A549 (cell line): ENCODE results near the gene BLID. TPM values are rescaled to one million over a fixed set of nuclear protein-coding genes. Genes with fewer than 3 reads are reported as not detected.

Source experiments
- ATAC-seq, 2 experiments: fragments of 200-7000 bp in 1 of 2; fragments of >200 bp in 1 of 2; cut with Nextera tagmentation in 1 of 2; cut with Tn5 transposase in 1 of 2; 3 replicates each; pipeline versions ENCODE4 v1.8.0 to v1.9.1; 2018 to 2020; ENCODE audit warnings: mild to moderate bottlenecking in 1 of 2, moderate library complexity in 1 of 2
- CTCF ChIA-PET: fragments of 300-600 bp; sonication (Branson Sonifier 250); formaldehyde crosslinking; extraction: SDS; loops from one replicate; lab custom pipeline; 2021; ENCODE audit warnings: antibody characterized with exemption, inconsistent platforms; lab: Yijun Ruan, JAX
- POLR2A ChIA-PET: fragments of 350-600 bp; formaldehyde crosslinking; extraction: SDS; loops from one replicate; lab custom pipeline; 2021; ENCODE audit warnings: antibody characterized with exemption, inconsistent platforms; lab: Yijun Ruan, JAX
- DNase-seq, 2 experiments: peaks; one replicate each; pipeline versions ENCODE4 v3.0.0 to v3.0.0-alpha.2; 2011 to 2016; ENCODE audit warnings: low read depth in 1 of 2, low spot score in 1 of 2
- FAIRE-seq: peaks from 2 replicates; lab custom pipeline; 2011; peaks lifted over from hg19 to GRCh38; lab: Jason Lieb, UNC
- H3K27ac ChIP-seq, 2 experiments: fragments of >200 bp; sonication (Bioruptor Twin); formaldehyde crosslinking; 3 replicates each; pipeline ENCODE4 v1.5.1; 2016 to 2017
- H3K4me1 ChIP-seq: fragments of >200 bp; sonication (Bioruptor Twin); formaldehyde crosslinking; 3 replicates; pipeline ENCODE4 v1.6.1; 2016
- H3K4me2 ChIP-seq: fragments of >200 bp; sonication (Bioruptor Twin); formaldehyde crosslinking; 3 replicates; pipeline ENCODE4 v1.6.1; 2016
- H3K4me3 ChIP-seq: fragments of >200 bp; sonication (Bioruptor Twin); formaldehyde crosslinking; 3 replicates; pipeline ENCODE4 v1.5.1; 2016
- H3K9me3 ChIP-seq: fragments of >200 bp; sonication (Bioruptor Twin); formaldehyde crosslinking; 3 replicates; pipeline ENCODE4 v1.6.1; 2016
- EHMT2 ChIP-seq: fragments of 200-600 bp; sonication (generic); IDR thresholded peaks from 2 replicates; pipeline ENCODE4 v1.6.1; 2016; ENCODE audit warnings: antibody characterized with exemption, low read depth, mild to moderate bottlenecking, moderate library complexity
- FOSB ChIP-seq: fragments of 250-450 bp; sonication (Bioruptor Pico); IDR thresholded peaks from 2 replicates; pipeline ENCODE4 v1.5.0; 2020; ENCODE audit warnings: mild to moderate bottlenecking, moderate library complexity
- HEYL ChIP-seq: fragments of 250-450 bp; sonication (Bioruptor Pico); IDR thresholded peaks from 2 replicates; pipeline ENCODE4 v1.8.0; 2021; ENCODE audit warnings: mild to moderate bottlenecking, moderate library complexity
- KDM5A ChIP-seq: fragments of 200-600 bp; sonication (generic); IDR thresholded peaks from 2 replicates; pipeline ENCODE4 v1.6.1; 2016; ENCODE audit warnings: antibody characterized with exemption, mild to moderate bottlenecking
- NPAS2 ChIP-seq: fragments of 250-450 bp; sonication (Bioruptor Pico); IDR thresholded peaks from 2 replicates; pipeline ENCODE4 v1.8.0; 2022; ENCODE audit warnings: mild to moderate bottlenecking, moderate library complexity, borderline replicate concordance
- NR3C1 ChIP-seq: fragments of >200 bp; sonication (Bioruptor Twin); formaldehyde crosslinking; IDR thresholded peaks from 3 replicates; pipeline ENCODE4 v1.6.1; 2017
- POLR2A ChIP-seq: IDR thresholded peaks from 2 replicates; pipeline ENCODE4 v1.6.1; 2012; ENCODE audit warnings: mild to moderate bottlenecking, low read length
- POLR2AphosphoS2 ChIP-seq: conservative IDR thresholded peaks from 2 replicates; pipeline ENCODE4 v1.6.1; 2012; ENCODE audit warnings: low read length, improper control_type of control experiment, inconsistent platforms
- RAD21 ChIP-seq, 2 experiments: fragments of >200 bp in 1 of 2; sonication (Bioruptor Twin) in 1 of 2; formaldehyde crosslinking in 1 of 2; IDR thresholded peaks in 1 of 2; conservative IDR thresholded peaks in 1 of 2; 2 replicates in 1 of 2; 3 replicates in 1 of 2; pipeline ENCODE4 v1.6.1; 2012 to 2018; ENCODE audit warnings: inconsistent platforms in 1 of 2
- SMC3 ChIP-seq: fragments of >200 bp; sonication (Bioruptor Twin); formaldehyde crosslinking; IDR thresholded peaks from 3 replicates; pipeline ENCODE4 v1.6.1; 2018; ENCODE audit warnings: inconsistent platforms
- SREBF2 ChIP-seq: fragments of 450-650 bp; IDR thresholded peaks from 2 replicates; pipeline ENCODE4 v1.6.1; 2014; ENCODE audit warnings: mild to moderate bottlenecking, moderate library complexity
- TFCP2L1 ChIP-seq: fragments of 250-450 bp; sonication (Bioruptor Pico); IDR thresholded peaks from 2 replicates; pipeline ENCODE4 v1.5.0; 2021; ENCODE audit warnings: mild to moderate bottlenecking
- TP53 ChIP-seq: fragments of 250-450 bp; sonication (Bioruptor Pico); IDR thresholded peaks from 2 replicates; pipeline ENCODE4 v1.5.0; 2021; ENCODE audit warnings: mild to moderate bottlenecking, moderate library complexity
- ZC3H11A ChIP-seq: fragments of 450-650 bp; IDR thresholded peaks from 2 replicates; pipeline ENCODE4 v1.6.1; 2014; ENCODE audit warnings: antibody characterized with exemption, mild to moderate bottlenecking
- WGBS: methylation state at CpG from one replicate; pipeline ENCODE4 v1.1.6; 2017; ENCODE audit errors: missing lambda C conversion rate; 5-methylcytosine and 5-hydroxymethylcytosine counted together
- polyA plus RNA-seq, 4 experiments: library from polyadenylated mRNA; depleted of rRNA in 3 of 4; stranded (reverse); fragments of >200 nt; fragmentation: RNase III in 1 of 4; extraction: RNeasy Plus Mini Kit Qiagen cat#74134 plus additional on column Dnase treatment in 1 of 4; gene quantifications; 2 replicates in 3 of 4; 3 replicates in 1 of 4; pipeline ENCODE4 v1.2.3, GENCODE V29; 2011 to 2017
- TF ChIP-seq, protein P1 (sequence below): fragments of 150-350 bp; IDR thresholded peaks from 2 replicates; pipeline ENCODE4 v1.6.1; 2014; ENCODE audit warnings: low read depth, mild to moderate bottlenecking, low read length
- TF ChIP-seq, protein P2 (sequence below): fragments of 450-650 bp; IDR thresholded peaks from 2 replicates; pipeline ENCODE4 v1.6.1; 2014; ENCODE audit warnings: antibody characterized with exemption
- TF ChIP-seq, protein P3 (sequence below): IDR thresholded peaks from 2 replicates; pipeline ENCODE4 v1.6.1; 2012; ENCODE audit warnings: low read depth, borderline replicate concordance

Gene BLID
- polyA plus RNA-seq, 2 of the 4 experiments (the other 2 are of a cell fraction) = 0.14 TPM; not detected in 1

DNA sequence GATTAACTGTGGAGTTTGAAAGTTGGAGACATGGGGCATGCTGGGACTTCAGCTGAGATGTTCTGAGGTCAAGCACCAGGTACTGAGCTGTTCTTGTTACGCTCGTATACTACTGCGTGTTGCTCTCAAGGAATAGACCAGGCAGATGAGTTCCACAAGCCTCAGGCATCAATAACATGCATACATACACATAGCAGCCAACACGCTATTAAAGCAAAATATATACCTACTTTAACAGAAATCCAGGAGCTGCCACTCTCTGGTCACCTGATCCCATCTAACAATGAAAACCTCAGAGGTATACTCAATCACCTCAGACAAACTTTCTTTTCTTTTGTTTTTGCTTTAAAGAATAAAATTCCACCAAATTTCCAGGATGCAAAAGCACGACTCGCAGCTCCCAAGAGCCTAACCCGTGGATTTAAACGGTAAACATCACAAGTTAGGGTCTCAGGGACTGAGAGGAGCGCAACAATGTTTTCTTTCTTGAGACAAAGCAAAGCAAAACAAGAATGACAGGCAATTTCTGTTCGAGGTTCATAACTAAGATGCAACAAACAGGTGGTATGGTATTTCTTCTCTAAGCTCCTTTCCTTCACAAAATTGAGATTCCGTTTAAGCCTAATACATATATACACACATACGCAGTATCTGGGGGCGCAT lies 16.5 kb downstream of the BLID start:
- DNase-seq = no peak
- no peak for FAIRE-seq
- Histone ChIP-seq H3K9me3 (no peaks in the 10 kb centered on the region), H3K4me3 (no peak overlapping the region)
- TF ChIP-seq, protein P1, sequence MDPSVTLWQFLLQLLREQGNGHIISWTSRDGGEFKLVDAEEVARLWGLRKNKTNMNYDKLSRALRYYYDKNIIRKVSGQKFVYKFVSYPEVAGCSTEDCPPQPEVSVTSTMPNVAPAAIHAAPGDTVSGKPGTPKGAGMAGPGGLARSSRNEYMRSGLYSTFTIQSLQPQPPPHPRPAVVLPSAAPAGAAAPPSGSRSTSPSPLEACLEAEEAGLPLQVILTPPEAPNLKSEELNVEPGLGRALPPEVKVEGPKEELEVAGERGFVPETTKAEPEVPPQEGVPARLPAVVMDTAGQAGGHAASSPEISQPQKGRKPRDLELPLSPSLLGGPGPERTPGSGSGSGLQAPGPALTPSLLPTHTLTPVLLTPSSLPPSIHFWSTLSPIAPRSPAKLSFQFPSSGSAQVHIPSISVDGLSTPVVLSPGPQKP = no peak
- TF ChIP-seq FOSB (CRISPR knock-in tag) (no peak), KDM5A (no peak)
- TF ChIP-seq, all 56 proteins: peak for 0
- ChIA-PET CTCF (interaction anchor here (1.0 kb wide), 1 partner anchor 58 kb away, joined by 3 read pairs; no protein-coding TSS in a partner anchor), POLR2A (no interaction called here)
- Histone ChIP-seq H3K27ac (no peak overlapping the region), H3K4me1 (0 out of 3 replicates have a peak, but pooled peaks cover 3% of the 10 kb centered on the region), H3K4me2 (no peak overlapping the region)
- ATAC-seq = no peak
- WGBS = 89% methylated on average over 13 of the region's 13 CpGs

- FAIRE-seq (no peak), DNase-seq (no peak)
- Histone ChIP-seq H3K4me3 (no peak overlapping the region), H3K9me3 (no peaks in the 10 kb centered on the region)
- POLR2A ChIA-PET = no interaction called here
- TF ChIP-seq TFCP2L1 (CRISPR knock-in tag) = no peak
- no peak for TF ChIP-seq EHMT2
- TF ChIP-seq RAD21 (conservative IDR thresholded peaks at IDR 0.05 in 1 of 2, IDR thresholded peaks at IDR 0.05 in 1 of 2) = no peak
- no peak for TF ChIP-seq POLR2A
- TF ChIP-seq, protein P2, sequence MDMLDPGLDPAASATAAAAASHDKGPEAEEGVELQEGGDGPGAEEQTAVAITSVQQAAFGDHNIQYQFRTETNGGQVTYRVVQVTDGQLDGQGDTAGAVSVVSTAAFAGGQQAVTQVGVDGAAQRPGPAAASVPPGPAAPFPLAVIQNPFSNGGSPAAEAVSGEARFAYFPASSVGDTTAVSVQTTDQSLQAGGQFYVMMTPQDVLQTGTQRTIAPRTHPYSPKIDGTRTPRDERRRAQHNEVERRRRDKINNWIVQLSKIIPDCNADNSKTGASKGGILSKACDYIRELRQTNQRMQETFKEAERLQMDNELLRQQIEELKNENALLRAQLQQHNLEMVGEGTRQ = no peak
- no peak for TF ChIP-seq NPAS2
- no peak for TF ChIP-seq SREBF2
- no peak for TF ChIP-seq SMC3
- no peak for TF ChIP-seq NR3C1
- TF ChIP-seq HEYL (CRISPR knock-in tag) = no peak
- TF ChIP-seq, protein P3, sequence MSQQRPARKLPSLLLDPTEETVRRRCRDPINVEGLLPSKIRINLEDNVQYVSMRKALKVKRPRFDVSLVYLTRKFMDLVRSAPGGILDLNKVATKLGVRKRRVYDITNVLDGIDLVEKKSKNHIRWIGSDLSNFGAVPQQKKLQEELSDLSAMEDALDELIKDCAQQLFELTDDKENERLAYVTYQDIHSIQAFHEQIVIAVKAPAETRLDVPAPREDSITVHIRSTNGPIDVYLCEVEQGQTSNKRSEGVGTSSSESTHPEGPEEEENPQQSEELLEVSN = no peak
- TF ChIP-seq POLR2AphosphoS2 = no peak
- TF ChIP-seq, all 56 proteins: peak for 0
- no peak for ATAC-seq
- no peak overlapping the region for H3K27ac ChIP-seq
- CTCF ChIA-PET = no interaction called here
- no peak overlapping the region for H3K4me2 ChIP-seq
- H3K4me1 ChIP-seq = 0 out of 3 replicates have a peak, but pooled peaks cover under 1% of the 10 kb centered on the region
- WGBS = 86% methylated on average over 7 of the region's 7 CpGs
These were observed 17.6 kb downstream of the BLID start for GRCh38 chr11:122098261-122098980.

- POLR2A ChIA-PET = no interaction called here
- CTCF ChIA-PET = interaction anchor here (0.9 to 1.2 kb wide), 2 partner anchors 11 to 16 kb away, joined by 3 to 4 read pairs; no protein-coding TSS in a partner anchor
- H3K4me3 ChIP-seq = no peak overlapping the region
- H3K9me3 ChIP-seq = no peaks in the 10 kb centered on the region
- no peak overlapping the region for H3K4me2 ChIP-seq
- ATAC-seq (no peak), DNase-seq (no peak), FAIRE-seq (no peak)
- no peak for TF ChIP-seq ZC3H11A
- TF ChIP-seq SREBF2 = no peak
- TF ChIP-seq KDM5A = no peak
- no peak for TF ChIP-seq TP53 (CRISPR knock-in tag)
- 93% methylated on average over 11 of the region's 11 CpGs for WGBS
- H3K4me1 ChIP-seq = no peaks in the 10 kb centered on the region
- no peak overlapping the region for H3K27ac ChIP-seq
These were observed 18.5 kb downstream of the BLID start for GRCh38 chr11:122097419-122098001.
